ENCODE data around the gene MYLK. TPM values are rescaled to one million over a fixed set of nuclear protein-coding genes. Genes with fewer than 3 reads are reported as not detected.
A peak's percentile ranks its signal among the peaks of the same experiment; 100 is the strongest.

Gene MYLK
- total RNA-seq, 1 donor, result 807 TPM

DNA sequence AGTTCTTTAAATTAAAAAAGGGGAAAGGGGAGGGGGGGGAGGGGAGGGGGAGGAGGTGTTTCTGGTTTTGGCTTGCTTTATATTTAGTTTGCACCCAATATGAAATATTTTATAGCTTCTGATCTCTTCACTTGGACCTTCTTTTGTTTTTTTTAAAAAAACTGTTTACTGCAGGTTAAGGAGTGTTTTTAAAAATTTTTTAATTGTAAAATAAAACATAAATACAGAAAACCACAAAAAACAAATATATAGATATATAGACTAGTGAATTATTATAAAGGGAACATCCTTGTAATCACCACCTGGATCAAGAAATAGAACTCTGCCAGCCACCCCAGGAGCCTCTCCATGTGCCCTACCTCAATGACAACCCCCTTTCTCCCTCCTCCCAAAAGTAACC lies 861 bp upstream of the MYLK start:
- H3K4me3 ChIP-seq (ENCODE audit: low read depth, low read length), result no peak overlapping the region
- DNase-seq (ENCODE audit: low read depth), result no peak
- TF ChIP-seq, protein P1, sequence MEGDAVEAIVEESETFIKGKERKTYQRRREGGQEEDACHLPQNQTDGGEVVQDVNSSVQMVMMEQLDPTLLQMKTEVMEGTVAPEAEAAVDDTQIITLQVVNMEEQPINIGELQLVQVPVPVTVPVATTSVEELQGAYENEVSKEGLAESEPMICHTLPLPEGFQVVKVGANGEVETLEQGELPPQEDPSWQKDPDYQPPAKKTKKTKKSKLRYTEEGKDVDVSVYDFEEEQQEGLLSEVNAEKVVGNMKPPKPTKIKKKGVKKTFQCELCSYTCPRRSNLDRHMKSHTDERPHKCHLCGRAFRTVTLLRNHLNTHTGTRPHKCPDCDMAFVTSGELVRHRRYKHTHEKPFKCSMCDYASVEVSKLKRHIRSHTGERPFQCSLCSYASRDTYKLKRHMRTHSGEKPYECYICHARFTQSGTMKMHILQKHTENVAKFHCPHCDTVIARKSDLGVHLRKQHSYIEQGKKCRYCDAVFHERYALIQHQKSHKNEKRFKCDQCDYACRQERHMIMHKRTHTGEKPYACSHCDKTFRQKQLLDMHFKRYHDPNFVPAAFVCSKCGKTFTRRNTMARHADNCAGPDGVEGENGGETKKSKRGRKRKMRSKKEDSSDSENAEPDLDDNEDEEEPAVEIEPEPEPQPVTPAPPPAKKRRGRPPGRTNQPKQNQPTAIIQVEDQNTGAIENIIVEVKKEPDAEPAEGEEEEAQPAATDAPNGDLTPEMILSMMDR (IDR thresholded peaks at IDR 0.05; ENCODE audit: insufficient read depth, low read depth, low read length), result no peak

GRCh38 chr3:123883701-123884202 lies 380 bp downstream of the MYLK start:
- DNase-seq (ENCODE audit: low read depth), result peak; percentile 20
- H3K4me3 ChIP-seq (ENCODE audit: low read depth, low read length), result peak overlapping the region; percentile 90
- TF ChIP-seq, protein P1 (IDR thresholded peaks at IDR 0.05; ENCODE audit: insufficient read depth, low read depth, low read length), result no peak

GRCh38 chr3:123883111-123883510 lies 1.0 kb downstream of the MYLK start:
- TF ChIP-seq, protein P1 (IDR thresholded peaks at IDR 0.05; ENCODE audit: insufficient read depth, low read depth, low read length), result no peak
- H3K4me3 ChIP-seq (ENCODE audit: low read depth, low read length), result peak overlapping the region; percentile 90
- no peak for DNase-seq (ENCODE audit: low read depth)

- TF ChIP-seq, protein P1 (IDR thresholded peaks at IDR 0.05; ENCODE audit: insufficient read depth, low read depth, low read length), result no peak
- peak overlapping the region; percentile 90 for H3K4me3 ChIP-seq (ENCODE audit: low read depth, low read length)
- no peak for DNase-seq (ENCODE audit: low read depth)
Observed at GRCh38 chr3:123881771-123882170, 2.4 kb downstream of the MYLK start.

- peak overlapping the region; percentile 90 for H3K4me3 ChIP-seq (ENCODE audit: low read depth, low read length)
- TF ChIP-seq, protein P1 (IDR thresholded peaks at IDR 0.05; ENCODE audit: insufficient read depth, low read depth, low read length), result peak; percentile 73
- peak; percentile 62 for DNase-seq (ENCODE audit: low read depth)
Observed at GRCh38 chr3:123880998-123881561, 3.1 kb downstream of the MYLK start.

GRCh38 chr3:123878807-123879206 lies 5.3 kb downstream of the MYLK start:
- DNase-seq (ENCODE audit: low read depth), result no peak
- TF ChIP-seq, protein P1 (IDR thresholded peaks at IDR 0.05; ENCODE audit: insufficient read depth, low read depth, low read length), result no peak
- H3K4me3 ChIP-seq (ENCODE audit: low read depth, low read length), result no peak overlapping the region

DNA sequence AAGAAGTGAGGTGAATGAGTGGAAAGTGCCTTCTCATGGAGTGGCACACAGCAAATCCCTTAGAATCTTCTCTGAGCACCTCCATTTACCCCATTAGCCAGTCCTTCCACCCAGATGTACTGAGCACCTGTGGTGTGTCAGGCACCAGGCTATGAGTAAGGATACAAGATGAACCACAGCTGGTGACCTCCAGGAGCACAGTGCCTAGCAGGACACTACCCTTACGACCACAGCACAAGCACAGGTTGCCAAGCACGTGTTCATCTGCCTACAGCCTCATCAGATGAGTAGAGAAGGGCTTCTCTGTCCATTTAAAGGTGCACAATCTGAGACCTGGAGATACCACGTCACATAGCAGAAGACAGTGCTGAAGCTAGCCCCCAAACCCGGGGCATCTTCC lies 6.2 kb downstream of the MYLK start:
- no peak for DNase-seq (ENCODE audit: low read depth)

More for the DNA sequence above, 6.2 kb downstream of the MYLK start:
- TF ChIP-seq, protein P1 (IDR thresholded peaks at IDR 0.05; ENCODE audit: insufficient read depth, low read depth, low read length), result no peak
- no peak overlapping the region for H3K4me3 ChIP-seq (ENCODE audit: low read depth, low read length)
